Left lung (tissue), 10 donors: ENCODE measurements around the gene AFF1. TPM values are rescaled to one million over a fixed set of nuclear protein-coding genes. Genes with fewer than 3 reads are reported as not detected.

Experiments used
- ATAC-seq: fragments of 200-7000 bp; cut with Tn5 transposase; one replicate; pipeline ENCODE4 v1.9.1; 2020; ENCODE audit warnings: moderate library complexity
- DNase-seq, 4 donors: peaks; one replicate each; pipeline ENCODE4 v3.0.0-alpha.2; 2013 to 2020
- H3K27ac ChIP-seq, 2 donors: fragments of 200-600 bp; sonication (generic) in 1 of 2; one replicate each; pipeline versions ENCODE4 v1.5.0 to v1.8.0; 2020 to 2021
- H3K27me3 ChIP-seq, 2 donors: fragments of 200-600 bp; sonication (generic) in 1 of 2; one replicate each; pipeline versions ENCODE4 v1.5.0 to v1.8.0; 2020 to 2021
- H3K36me3 ChIP-seq, 2 donors: fragments of 200-600 bp; sonication (generic) in 1 of 2; one replicate each; pipeline versions ENCODE4 v1.5.0 to v1.8.0; 2020 to 2021
- H3K4me1 ChIP-seq, 2 donors: fragments of 200-600 bp; one replicate each; pipeline ENCODE4 v1.8.0; 2021
- H3K4me3 ChIP-seq, 2 donors: fragments of 200-600 bp; sonication (generic) in 1 of 2; one replicate each; pipeline versions ENCODE4 v1.5.0 to v1.8.0; 2020 to 2021; ENCODE audit warnings: mild to moderate bottlenecking in 1 of 2
- H3K9me3 ChIP-seq, 2 donors: fragments of 200-600 bp; sonication (generic) in 1 of 2; one replicate each; pipeline versions ENCODE4 v1.5.0 to v1.8.0; 2020 to 2021
- CTCF ChIP-seq, 2 donors: fragments of 200-600 bp; sonication (generic) in 1 of 2; IDR thresholded peaks; one replicate each; pipeline versions ENCODE4 v1.5.0 to v1.8.0; 2021; ENCODE audit warnings: antibody characterized with exemption in 2 of 2
- intact Hi-C, 2 donors: fragments of 100-400 bp; cut with DNase I; formaldehyde crosslinking; loops; one replicate each; pipeline versions ENCODE4 v1.11.2 to v1.14.2; 2022
- polyA plus RNA-seq, 6 donors: library from polyadenylated mRNA; unstranded; fragments of 120-200 nt; gene quantifications; one replicate each; pipeline ENCODE4 v1.2.1, GENCODE V29; 2013; ENCODE audit not compliant: insufficient read length in 6 of 6
- total RNA-seq, 2 donors: library from RNA; stranded (reverse); fragmentation: NEBNext Ultra II Directional; extraction: Animal tissue kit (Norgen Biotek cat#: 25700); gene quantifications; one replicate each; pipeline ENCODE4 v1.2.1, GENCODE V29; 2021
- donor health status: DM: no; HTN: yes; CAD: no.
- donor health status: DM: no; HTN: no; CAD: no.

The AFF1 gene
- total and polyA plus RNA-seq, 8 donors: 40.8 to 86.0 (median 48.1) TPM

DNA sequence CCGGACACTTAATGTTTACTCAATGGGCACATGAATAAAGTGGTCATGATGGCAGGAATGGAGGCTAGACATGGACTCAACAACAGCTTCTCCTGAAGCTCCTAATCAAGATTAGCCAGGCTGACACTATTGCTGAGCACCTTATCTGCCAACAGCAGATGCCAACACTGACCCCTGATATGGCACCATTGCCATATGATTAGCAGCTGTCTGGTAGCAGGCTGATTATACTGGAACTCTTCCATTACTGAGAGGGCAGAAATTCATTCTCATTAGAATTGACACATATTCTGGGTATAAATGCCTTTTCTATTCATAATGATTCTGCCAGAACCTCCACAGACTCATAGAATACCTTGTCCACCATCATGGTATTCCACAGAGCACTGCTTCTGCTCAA, 18.4 kb upstream of the AFF1 start:
- Histone ChIP-seq H3K27me3 (no peaks in the 10 kb centered on the region), H3K4me1 (peaks cover 0 to 18% of the 10 kb centered on the region in 2 donors), H3K36me3 (no peaks in the 10 kb centered on the region), H3K27ac (no peak overlapping the region), H3K4me3 (no peak overlapping the region), H3K9me3 (no peaks in the 10 kb centered on the region)
- ATAC-seq (no peak), DNase-seq (no peak)
- TF ChIP-seq CTCF (IDR thresholded peaks at IDR 0.05): no peak
- intact Hi-C loops: no loop called here

DNA sequence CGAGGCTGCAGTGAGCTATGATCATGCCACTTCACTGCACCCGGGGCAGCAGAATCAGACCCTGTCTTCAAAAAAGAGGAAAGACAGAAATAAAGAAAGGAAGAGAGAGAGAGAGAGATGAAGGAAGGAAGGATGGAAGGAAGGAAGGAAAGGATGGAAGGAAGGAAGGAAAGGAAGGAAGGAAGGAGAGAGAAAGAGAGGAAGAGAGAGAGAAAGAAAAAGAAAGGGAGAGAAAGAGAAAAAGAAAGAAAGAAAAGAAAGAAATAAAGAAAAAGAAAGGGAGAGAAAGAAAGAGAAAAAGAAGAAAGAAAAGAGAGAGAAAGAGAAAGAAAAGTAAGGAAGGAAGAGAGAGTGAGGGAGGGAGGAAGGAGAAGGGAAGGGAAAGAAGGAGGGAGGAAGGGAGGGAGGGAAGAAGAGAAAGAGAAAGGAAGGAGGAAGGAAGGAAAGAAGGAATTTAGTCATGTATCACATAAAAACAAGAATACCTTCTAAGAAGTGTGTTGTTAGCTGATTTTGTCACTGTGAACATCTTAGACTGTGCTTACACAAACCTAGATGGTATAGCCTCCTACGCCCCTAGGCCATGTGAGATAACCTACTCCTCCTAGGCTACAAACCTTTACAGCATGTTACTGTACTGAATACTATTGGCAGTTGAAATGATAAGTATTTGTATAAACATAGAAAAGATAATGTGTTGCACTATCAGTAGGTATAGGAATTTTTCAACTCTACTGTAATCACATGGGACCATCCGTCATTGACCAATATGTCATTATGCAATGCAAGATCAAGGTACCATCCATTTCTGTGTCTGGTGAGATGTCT, 17.4 kb upstream of the AFF1 start:
- H3K4me3 ChIP-seq: no peak overlapping the region
- no peak for TF ChIP-seq CTCF (IDR thresholded peaks at IDR 0.05)
- peaks cover 0 to 24% of the 10 kb centered on the region in 2 donors for H3K4me1 ChIP-seq
- ATAC-seq (no peak), DNase-seq (no peak)
- H3K36me3 ChIP-seq: no peaks in the 10 kb centered on the region
- H3K27me3 ChIP-seq: no peaks in the 10 kb centered on the region
- no peak overlapping the region for H3K27ac ChIP-seq
- H3K9me3 ChIP-seq: no peaks in the 10 kb centered on the region
- intact Hi-C loops: no loop called here

- no peak overlapping the region for H3K4me3 ChIP-seq
- H3K9me3 ChIP-seq: no peaks in the 10 kb centered on the region
- intact Hi-C loops: no loop called here
- TF ChIP-seq CTCF (IDR thresholded peaks at IDR 0.05): no peak
- peak; percentile 23 for ATAC-seq
- H3K27me3 ChIP-seq: no peaks in the 10 kb centered on the region
- DNase-seq: no peak
- H3K36me3 ChIP-seq: no peaks in the 10 kb centered on the region
- peaks cover 0 to 28% of the 10 kb centered on the region in 2 donors for H3K4me1 ChIP-seq
- no peak overlapping the region for H3K27ac ChIP-seq
Measured at GRCh38 chr4:86918539-86919072, 16.2 kb upstream of the AFF1 start.

DNA sequence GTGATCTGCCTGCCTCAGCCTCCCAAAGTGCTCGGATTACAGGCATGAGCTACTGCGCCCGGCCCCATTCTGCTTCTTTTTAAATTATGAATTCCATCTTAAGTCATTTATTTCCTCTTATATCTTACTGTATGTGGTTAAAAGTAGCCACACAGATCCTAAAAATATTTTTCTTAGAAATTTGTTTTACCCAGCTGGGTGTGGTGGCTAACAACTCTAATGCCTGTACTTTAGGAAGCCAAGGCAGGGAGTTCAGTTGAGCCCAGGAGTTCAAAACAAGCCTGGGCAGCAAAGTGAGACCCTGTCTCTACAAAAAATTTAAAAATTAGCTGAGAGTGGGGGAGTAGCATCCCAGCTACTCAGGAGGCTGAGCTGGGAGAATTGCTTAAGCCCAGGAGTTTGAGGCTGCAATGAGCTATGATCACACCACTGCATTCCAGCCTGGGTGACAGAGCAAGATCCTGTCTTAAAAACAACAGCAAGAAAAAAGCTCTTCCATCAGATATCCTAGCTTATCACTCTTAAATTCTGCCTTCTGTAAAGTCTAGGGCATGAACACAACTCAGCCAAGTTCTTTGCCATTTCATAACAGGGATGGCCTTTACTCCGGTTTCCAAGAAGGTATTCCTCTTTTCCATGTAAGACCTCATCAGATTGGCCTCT, 15.1 kb upstream of the AFF1 start:
- no peak for ATAC-seq
- intact Hi-C loops: loop anchor here in 1 of 2 donors (10.0 kb wide), 1 partner anchor 315 kb away; no protein-coding TSS in a partner anchor
- H3K27ac ChIP-seq: no peak overlapping the region
- no peaks in the 10 kb centered on the region for H3K36me3 ChIP-seq
- no peak for DNase-seq
- TF ChIP-seq CTCF (IDR thresholded peaks at IDR 0.05): no peak
- no peak overlapping the region for H3K4me3 ChIP-seq
- peaks cover 0 to 33% of the 10 kb centered on the region in 2 donors for H3K4me1 ChIP-seq
- H3K9me3 ChIP-seq: no peaks in the 10 kb centered on the region
- H3K27me3 ChIP-seq: no peaks in the 10 kb centered on the region
